22Rv1 (cell line): ENCODE measurements around the gene BACH2.

Source experiments
- H3K27ac ChIP-seq: fragments of 450-650 bp; 2 replicates; pipeline ENCODE4 v1.5.1; 2017
- CTCF ChIP-seq: fragments of 450-650 bp; IDR thresholded peaks from 2 replicates; pipeline ENCODE4 v1.5.1; 2017; ENCODE audit warnings: mild to moderate bottlenecking
- ZFX ChIP-seq: fragments of 450-650 bp; IDR thresholded peaks from 2 replicates; pipeline ENCODE4 v1.6.1; 2017; ENCODE audit warnings: antibody characterized with exemption, borderline replicate concordance

The BACH2 gene

GRCh38 chr6:90294614-90294988 is 2.0 kb downstream of the BACH2 start:
- no peak for TF ChIP-seq ZFX
- no peak for TF ChIP-seq CTCF
- H3K27ac ChIP-seq, result no peak overlapping the region

- TF ChIP-seq CTCF, result no peak
- no peak overlapping the region for H3K27ac ChIP-seq
These were observed 2.6 kb downstream of the BACH2 start for GRCh38 chr6:90294008-90294511.

- no peak overlapping the region for H3K27ac ChIP-seq
- no peak for TF ChIP-seq ZFX
- TF ChIP-seq CTCF, result no peak
These were observed 3.2 kb downstream of the BACH2 start for GRCh38 chr6:90293319-90293953.

GRCh38 chr6:90291565-90291964 is 5.1 kb downstream of the BACH2 start:
- TF ChIP-seq CTCF (no peak), ZFX (no peak)

GRCh38 chr6:90290811-90291420 is 5.7 kb downstream of the BACH2 start:
- H3K27ac ChIP-seq, result no peak overlapping the region
- TF ChIP-seq ZFX (no peak), CTCF (no peak)

More at GRCh38 chr6:90291565-90291964, 5.1 kb downstream of the BACH2 start:
- no peak overlapping the region for H3K27ac ChIP-seq

- H3K27ac ChIP-seq, result no peak overlapping the region
- TF ChIP-seq ZFX, result no peak
- no peak for TF ChIP-seq CTCF
These were observed 6.7 kb downstream of the BACH2 start for GRCh38 chr6:90289902-90290301.

GRCh38 chr6:90288404-90288803 is 8.2 kb downstream of the BACH2 start:
- no peak for TF ChIP-seq ZFX
- TF ChIP-seq CTCF, result no peak
- no peak overlapping the region for H3K27ac ChIP-seq
